Large intestine (tissue), 3 donors: Measurements from ENCODE around the gene ICE1. TPM values are rescaled to one million over a fixed set of nuclear protein-coding genes. Genes with fewer than 3 reads are reported as not detected.
A peak's percentile ranks its signal among the peaks of the same experiment; 100 is the strongest.
"Not testable (repeated sequence)": the region's sequence is repeated elsewhere in the genome, so short reads cannot be mapped to it uniquely, and the experiment has no call there.

Experiments
- DNase-seq, 2 donors: peaks; one replicate each; pipeline versions ENCODE4 v3.0.0 to v3.0.0-alpha.2; 2013
- H3K27ac ChIP-seq: one replicate; pipeline ENCODE4 v1.5.1; 2013; ENCODE audit warnings: low read length
- H3K27me3 ChIP-seq: 2 replicates; pipeline ENCODE4 v1.6.1; 2013; ENCODE audit warnings: low read length; ENCODE audit not compliant: control insufficient read depth, insufficient read depth
- H3K36me3 ChIP-seq: 2 replicates; pipeline ENCODE4 v1.6.1; 2013; ENCODE audit warnings: low read length; ENCODE audit not compliant: control insufficient read depth, insufficient read depth
- H3K4me1 ChIP-seq: one replicate; pipeline ENCODE4 v1.6.1; 2013; ENCODE audit warnings: low read length; ENCODE audit not compliant: control insufficient read depth, insufficient read depth
- H3K4me3 ChIP-seq: one replicate; pipeline ENCODE4 v1.5.1; 2013; ENCODE audit warnings: low read length
- H3K9me3 ChIP-seq: one replicate; pipeline ENCODE4 v1.6.1; 2013; ENCODE audit warnings: mild to moderate bottlenecking, low read depth, low read length, moderate library complexity; ENCODE audit not compliant: control insufficient read depth
- WGBS: methylation state at CpG from one replicate; pipeline ENCODE4 v1.1.5; 2013; ENCODE audit warnings: low lambda C conversion rate; ENCODE audit not compliant: insufficient coverage; 5-methylcytosine and 5-hydroxymethylcytosine counted together
- polyA plus RNA-seq: library from polyadenylated mRNA; unstranded; fragments of 120-200 nt; gene quantifications from one replicate; pipeline ENCODE4 v1.2.1, GENCODE V29; 2013

ICE1 gene
- polyA plus RNA-seq, 1 donor = 20.9 TPM

DNA sequence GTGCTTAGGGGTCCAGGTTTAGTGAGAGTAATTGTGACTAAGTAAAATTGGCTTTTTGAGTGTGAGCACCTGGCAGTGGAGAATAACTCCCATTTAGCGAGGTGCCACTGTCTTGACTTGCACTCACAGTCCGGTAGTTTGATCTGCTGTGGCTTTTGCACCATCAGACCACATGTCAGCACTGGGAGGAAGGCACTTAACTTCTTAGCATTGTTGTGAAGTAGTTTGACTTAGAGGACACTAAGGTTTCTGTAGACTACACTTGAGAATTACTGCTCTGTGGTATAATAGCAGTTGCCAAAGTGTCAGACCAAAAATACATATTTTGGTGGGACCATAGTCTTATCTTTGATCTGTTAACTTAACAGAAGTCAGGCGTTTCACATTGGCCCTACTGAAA is 63.6 kb downstream of the ICE1 start:
- H3K4me3 ChIP-seq = no peak overlapping the region
- no peaks in the 10 kb centered on the region for H3K9me3 ChIP-seq
- H3K36me3 ChIP-seq = peaks cover 32% of the 10 kb centered on the region
- H3K27ac ChIP-seq = no peak overlapping the region
- 100% methylated on average over 1 of the region's 3 CpGs for WGBS
- no peak for DNase-seq
- H3K27me3 ChIP-seq = no peaks in the 10 kb centered on the region
- no peaks in the 10 kb centered on the region for H3K4me1 ChIP-seq

DNA sequence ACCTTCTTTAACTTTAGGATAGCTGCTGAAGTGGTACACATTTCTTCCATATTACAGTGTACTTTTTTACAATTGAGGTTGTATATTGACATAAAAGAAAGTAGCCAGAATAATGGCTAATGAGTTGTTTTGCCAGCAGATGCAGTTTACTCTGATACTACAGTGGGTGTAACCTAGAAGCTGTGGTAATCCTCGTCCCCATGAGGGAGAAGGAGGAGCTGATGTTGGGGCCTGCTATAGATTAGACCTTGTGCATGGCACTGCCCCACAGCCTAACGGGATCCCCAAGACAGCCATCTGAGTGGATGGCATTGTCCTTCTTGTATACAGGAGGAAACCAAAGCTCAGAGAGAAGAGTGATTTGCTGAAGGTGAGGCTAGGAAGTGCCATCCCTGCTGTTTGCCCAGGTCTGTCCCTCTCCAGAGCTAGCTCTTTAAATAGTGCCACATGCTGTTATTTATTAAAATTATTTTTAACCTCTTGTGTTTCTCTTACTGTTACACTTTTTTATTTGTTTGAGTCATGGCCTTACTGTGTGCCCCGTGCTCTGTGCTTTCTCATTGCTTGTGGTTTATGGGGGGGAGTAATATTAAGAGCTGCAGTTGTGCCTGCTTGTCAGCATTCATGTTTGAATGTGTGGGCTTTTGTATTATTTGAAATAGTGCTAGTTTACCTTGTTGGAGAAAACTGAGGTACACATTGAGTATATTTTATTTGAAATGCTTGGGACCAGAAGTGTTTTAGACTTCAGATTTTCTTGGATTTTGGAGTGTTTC is 65.3 kb downstream of the ICE1 start:
- Histone ChIP-seq H3K27me3 (no peaks in the 10 kb centered on the region), H3K4me1 (peaks cover 2% of the 10 kb centered on the region), H3K4me3 (no peak overlapping the region), H3K36me3 (peaks cover 29% of the 10 kb centered on the region), H3K9me3 (no peaks in the 10 kb centered on the region), H3K27ac (no peak overlapping the region)
- no peak for DNase-seq
- no CpG with 5 or more reads among the region's 3 CpGs for WGBS

DNA sequence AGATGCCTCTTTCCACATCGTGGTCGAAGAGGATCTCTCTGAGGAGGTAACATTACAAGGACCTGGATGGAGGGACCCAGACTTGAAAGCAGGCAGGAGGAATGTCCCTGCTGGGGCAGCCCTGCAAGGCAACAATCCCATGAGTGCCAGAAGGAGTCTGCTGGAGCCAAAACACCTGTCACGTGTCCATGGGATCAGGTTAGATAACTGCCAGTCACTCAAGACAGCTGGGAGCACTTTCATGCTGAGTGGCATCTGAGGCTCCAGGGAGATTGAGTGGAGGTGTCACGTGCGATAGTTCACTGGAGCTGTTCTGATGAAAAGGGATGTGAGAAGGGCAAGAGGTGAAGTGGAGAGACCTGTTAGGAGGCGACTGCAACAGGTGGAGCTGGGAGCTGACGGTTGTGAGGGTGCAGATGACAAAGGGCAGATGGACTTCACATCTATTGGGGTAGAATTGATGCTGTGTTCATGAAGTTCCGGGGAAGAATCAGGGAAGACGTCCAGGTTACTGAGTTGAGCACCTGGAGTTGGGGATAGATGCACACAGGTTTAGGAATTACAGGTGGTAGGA is 68.4 kb downstream of the ICE1 start:
- Histone ChIP-seq H3K36me3 (peaks cover 28% of the 10 kb centered on the region), H3K27me3 (peaks cover 10% of the 10 kb centered on the region), H3K27ac (no peak overlapping the region), H3K4me1 (peaks cover 5% of the 10 kb centered on the region), H3K4me3 (no peak overlapping the region), H3K9me3 (no peaks in the 10 kb centered on the region)
- no peak for DNase-seq
- 90% methylated on average over 2 of the region's 9 CpGs for WGBS

DNA sequence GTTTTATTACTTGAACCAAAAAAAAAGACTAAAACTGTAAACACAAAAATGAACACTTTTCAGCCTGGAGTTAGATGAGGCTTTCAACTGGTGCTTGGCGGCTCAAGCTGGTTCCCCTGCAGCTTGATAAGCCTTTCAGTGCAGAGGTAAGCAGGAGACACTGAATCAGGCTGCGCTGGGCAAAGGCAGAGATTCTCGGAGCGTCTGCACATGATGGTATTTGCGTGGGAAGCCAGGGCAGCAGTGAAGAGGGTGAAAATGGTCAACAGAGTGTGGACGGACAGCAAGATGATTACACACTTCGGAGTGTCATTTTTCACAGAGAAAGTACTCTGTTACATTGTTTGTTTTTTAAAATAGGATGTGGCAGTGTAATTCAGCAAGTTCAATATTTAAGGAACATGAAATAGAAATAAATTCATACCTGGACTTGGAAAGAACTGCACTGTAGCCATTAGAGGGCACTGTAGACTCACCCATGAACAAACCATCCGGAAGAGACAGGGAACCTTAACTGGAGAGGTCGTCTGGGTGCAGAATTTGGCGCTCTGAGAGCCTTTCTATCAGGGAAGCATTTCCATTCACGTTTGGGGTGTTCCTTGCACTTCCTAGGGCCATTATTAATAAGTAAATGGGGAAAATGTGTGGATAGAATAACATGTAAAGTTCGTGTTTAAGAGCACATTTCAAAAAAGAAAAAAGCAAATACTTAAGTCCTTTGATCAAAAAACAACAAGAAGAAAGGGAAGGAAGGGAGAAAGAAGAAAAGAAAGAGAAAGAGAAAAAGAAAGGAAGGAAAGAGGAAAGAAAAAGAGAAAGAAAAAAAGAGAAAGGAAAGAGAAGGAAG is 69.8 kb downstream of the ICE1 start:
- H3K36me3 ChIP-seq = peaks cover 22% of the 10 kb centered on the region
- H3K4me3 ChIP-seq = no peak overlapping the region
- peaks cover 5% of the 10 kb centered on the region for H3K4me1 ChIP-seq
- no peak overlapping the region for H3K27ac ChIP-seq
- WGBS = 33% methylated on average over 1 of the region's 12 CpGs
- peaks cover 13% of the 10 kb centered on the region for H3K27me3 ChIP-seq
- H3K9me3 ChIP-seq = no peaks in the 10 kb centered on the region
- DNase-seq = peak; percentile 30 to 40

DNA sequence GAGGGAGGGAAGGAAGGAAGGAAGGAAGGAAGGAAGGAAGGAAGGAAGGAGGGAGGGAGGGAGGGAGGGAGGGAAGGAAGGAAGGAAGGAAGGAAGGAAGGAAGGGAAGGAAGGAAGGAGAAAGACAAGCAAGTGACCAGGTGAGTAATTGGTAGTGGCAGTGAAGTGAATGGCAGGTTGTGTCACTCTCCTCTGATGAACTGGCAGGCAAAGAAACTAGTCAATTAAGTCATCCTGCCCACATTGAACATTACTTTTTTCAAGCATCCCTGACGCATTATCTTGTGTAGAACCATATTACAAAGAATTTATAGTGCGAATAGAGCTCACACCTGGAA is 70.4 kb downstream of the ICE1 start:
- DNase-seq, H3K4me3 ChIP-seq, H3K27ac ChIP-seq, H3K4me1 ChIP-seq, H3K9me3 ChIP-seq: not testable (repeated sequence)
- H3K27me3 ChIP-seq = peaks cover 13% of the 10 kb centered on the region
- peaks cover 18% of the 10 kb centered on the region for H3K36me3 ChIP-seq
- no CpG with 5 or more reads among the region's 2 CpGs for WGBS

DNA sequence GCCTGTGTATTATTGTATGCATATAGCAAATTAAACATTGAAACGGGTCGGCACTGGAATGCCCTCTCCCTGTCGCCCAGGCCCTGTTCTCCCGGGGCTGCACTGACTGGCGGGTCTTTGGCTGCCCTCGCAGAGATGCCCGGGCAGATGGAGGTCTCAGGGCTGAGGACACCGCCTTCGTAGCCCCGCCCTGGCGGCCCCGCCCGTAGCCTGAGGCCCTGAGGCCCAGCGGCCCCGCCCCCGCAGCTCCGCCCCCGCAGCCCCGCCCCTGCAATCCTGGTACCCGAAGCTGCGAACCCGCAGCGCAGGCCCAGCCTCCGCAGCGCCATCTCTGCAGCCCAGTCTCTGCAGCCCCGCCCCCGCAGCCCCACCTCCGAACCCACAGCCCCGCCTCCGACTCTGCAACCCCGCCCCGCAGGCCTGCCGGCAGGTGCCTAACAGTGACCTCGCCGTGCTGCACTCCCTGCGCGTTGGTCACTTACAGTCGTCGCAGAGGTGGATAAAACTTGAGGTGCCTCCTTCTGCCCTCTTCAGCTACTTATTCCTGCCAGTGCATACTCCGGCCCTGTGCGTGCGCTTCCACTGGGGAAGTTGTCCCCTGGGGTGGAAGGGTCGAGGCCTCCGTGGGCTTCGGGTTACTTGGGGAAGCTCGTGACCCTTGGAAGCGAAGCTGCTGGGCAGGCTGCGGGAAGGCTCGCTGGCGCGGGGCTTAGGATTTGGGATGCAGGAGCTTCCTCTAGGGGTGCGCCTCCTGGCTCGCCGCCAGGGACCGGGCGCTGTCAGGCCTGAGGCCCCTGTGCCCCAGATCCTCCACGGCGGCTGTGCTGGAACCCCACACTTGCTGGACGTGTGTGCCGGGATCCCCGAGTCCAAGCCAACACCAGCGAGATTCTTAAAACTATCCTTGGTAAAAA is 72.3 kb downstream of the ICE1 start:
- peak; percentile 47 to 68 for DNase-seq
- H3K4me1 ChIP-seq = peaks cover 5% of the 10 kb centered on the region
- H3K9me3 ChIP-seq = no peaks in the 10 kb centered on the region
- peaks cover 19% of the 10 kb centered on the region for H3K27me3 ChIP-seq
- peaks cover 8% of the 10 kb centered on the region for H3K36me3 ChIP-seq
- WGBS = no CpG with 5 or more reads among the region's 62 CpGs
- H3K4me3 ChIP-seq = no peak overlapping the region
- H3K27ac ChIP-seq = no peak overlapping the region

DNA sequence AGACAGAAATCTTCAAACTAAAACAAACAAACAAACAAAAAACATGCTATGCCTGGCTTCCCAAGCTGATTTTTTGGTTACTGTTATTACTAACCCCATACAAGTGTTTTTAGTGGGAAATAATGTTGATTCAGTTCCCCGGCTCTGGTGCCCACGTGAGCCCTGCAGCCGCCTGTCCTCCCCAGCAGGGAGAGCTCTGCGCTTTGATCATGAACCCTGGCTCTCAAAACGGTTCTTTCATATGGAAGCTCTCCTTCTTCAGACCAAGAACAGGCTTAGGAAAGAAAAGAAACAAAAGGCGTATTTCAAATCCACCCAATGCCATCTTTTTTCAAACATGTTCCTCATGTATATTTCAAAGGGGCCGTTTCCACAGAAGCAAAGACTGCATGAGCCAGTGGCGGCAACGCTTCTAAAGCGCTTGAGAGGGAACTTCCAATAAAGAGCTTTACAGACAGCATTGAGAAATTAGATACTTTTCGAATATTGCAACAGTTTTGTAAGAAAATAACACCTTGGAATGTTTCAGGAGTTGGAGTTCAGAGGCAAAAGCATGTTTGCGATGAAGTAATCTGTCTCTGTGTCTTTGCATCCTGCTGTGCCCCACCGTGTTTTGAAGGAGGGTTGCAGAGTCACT is 74.8 kb downstream of the ICE1 start:
- peaks cover 21% of the 10 kb centered on the region for H3K27me3 ChIP-seq
- H3K4me3 ChIP-seq = no peak overlapping the region
- WGBS = no CpG with 5 or more reads among the region's 13 CpGs
- DNase-seq = peak; percentile 9 to 39
- H3K36me3 ChIP-seq = no peaks in the 10 kb centered on the region
- no peaks in the 10 kb centered on the region for H3K9me3 ChIP-seq
- peaks cover 5% of the 10 kb centered on the region for H3K4me1 ChIP-seq
- no peak overlapping the region for H3K27ac ChIP-seq

DNA sequence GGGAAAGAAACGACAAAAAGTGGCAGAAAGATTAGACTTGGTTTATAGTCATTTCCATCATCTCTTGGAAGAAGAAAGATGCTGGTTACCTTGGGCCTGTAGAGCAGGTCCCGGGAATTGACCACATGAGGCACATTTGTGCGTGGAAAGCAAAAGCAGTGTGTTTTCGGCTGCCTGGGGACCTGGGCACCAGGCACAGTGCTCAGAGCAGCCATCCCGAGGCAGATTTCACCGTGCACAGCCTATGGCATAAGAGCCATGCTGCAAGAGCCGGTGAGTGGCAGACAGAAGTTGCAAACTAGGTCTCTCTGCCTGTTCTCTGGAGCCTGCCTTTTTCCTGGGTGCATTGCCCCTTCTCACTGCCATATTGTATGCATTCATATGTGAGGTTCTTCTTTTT is 77.0 kb downstream of the ICE1 start:
- no peak overlapping the region for H3K4me3 ChIP-seq
- DNase-seq = no peak
- WGBS = 100% methylated on average over 1 of the region's 7 CpGs
- no peaks in the 10 kb centered on the region for H3K36me3 ChIP-seq
- no peak overlapping the region for H3K27ac ChIP-seq
- H3K9me3 ChIP-seq = no peaks in the 10 kb centered on the region
- no peaks in the 10 kb centered on the region for H3K4me1 ChIP-seq
- peaks cover 20% of the 10 kb centered on the region for H3K27me3 ChIP-seq

DNA sequence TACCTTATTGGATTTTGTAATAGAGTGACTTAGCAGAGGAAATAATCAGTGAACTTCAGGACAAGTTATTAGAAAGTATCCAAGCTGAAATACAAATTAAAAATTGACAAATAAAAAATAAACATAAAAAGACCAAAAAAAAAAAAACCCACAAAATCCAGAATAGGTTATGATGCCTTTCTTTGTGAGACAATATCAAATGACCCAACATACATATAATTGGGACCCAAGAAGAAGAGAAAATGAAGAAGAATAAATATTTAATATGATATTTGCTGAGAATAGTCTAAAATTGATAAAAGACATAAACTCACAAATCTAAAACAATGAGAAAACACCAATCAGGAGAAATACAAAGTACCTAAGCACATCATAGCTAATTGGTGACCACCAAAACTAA is 81.8 kb downstream of the ICE1 start:
- H3K36me3 ChIP-seq = no peaks in the 10 kb centered on the region
- no peak overlapping the region for H3K4me3 ChIP-seq
- no peak overlapping the region for H3K27ac ChIP-seq
- DNase-seq = no peak
- peaks cover 3% of the 10 kb centered on the region for H3K9me3 ChIP-seq
- H3K27me3 ChIP-seq = peaks cover 9% of the 10 kb centered on the region
- H3K4me1 ChIP-seq = no peaks in the 10 kb centered on the region
